BE2C (cell line): ENCODE results near the gene CYP8B1.
"Not testable (repeated sequence)": the region's sequence is repeated elsewhere in the genome, so short reads cannot be mapped to it uniquely, and the experiment has no call there.

Experiments used
- DNase-seq: peaks from one replicate; pipeline ENCODE4 v3.0.0-alpha.2; 2020
- H3K27me3 ChIP-seq: fragments of 250-450 bp; sonication (Bioruptor Pico); 2 replicates; pipeline ENCODE4 v1.5.1; 2020; ENCODE audit warnings: mild to moderate bottlenecking
- H3K36me3 ChIP-seq: fragments of 250-450 bp; sonication (Bioruptor Pico); 2 replicates; pipeline ENCODE4 v1.5.1; 2020; ENCODE audit warnings: mild to moderate bottlenecking
- H3K4me1 ChIP-seq: fragments of 250-450 bp; sonication (Bioruptor Pico); 2 replicates; pipeline ENCODE4 v1.5.1; 2020
- H3K4me3 ChIP-seq: 2 replicates; pipeline ENCODE4 v1.5.1; 2011; ENCODE audit warnings: low read depth, low read length
- H3K9me3 ChIP-seq: fragments of 250-450 bp; sonication (Bioruptor Pico); 2 replicates; pipeline ENCODE4 v1.5.1; 2020
- CTCF ChIP-seq: IDR thresholded peaks from 2 replicates; pipeline ENCODE4 v1.5.1; 2012; ENCODE audit warnings: mild to moderate bottlenecking, low read depth, low read length

The CYP8B1 gene

GRCh38 chr3:42892169-42892568 is 16.5 kb upstream of the CYP8B1 start:
- no peak for TF ChIP-seq CTCF
- Histone ChIP-seq H3K9me3 (no peaks in the 10 kb centered on the region), H3K36me3 (no peaks in the 10 kb centered on the region), H3K27me3 (no peaks in the 10 kb centered on the region), H3K4me3 (no peak overlapping the region), H3K4me1 (no peaks in the 10 kb centered on the region)
- no peak for DNase-seq

GRCh38 chr3:42891042-42891441 is 15.4 kb upstream of the CYP8B1 start:
- Histone ChIP-seq H3K4me3 (no peak overlapping the region), H3K9me3 (no peaks in the 10 kb centered on the region), H3K4me1 (no peaks in the 10 kb centered on the region), H3K27me3 (no peaks in the 10 kb centered on the region), H3K36me3 (no peaks in the 10 kb centered on the region)
- TF ChIP-seq CTCF, result no peak
- no peak for DNase-seq

- H3K4me1 ChIP-seq, result no peaks in the 10 kb centered on the region
- TF ChIP-seq CTCF, result no peak
- DNase-seq, result no peak
- no peak overlapping the region for H3K4me3 ChIP-seq
- H3K36me3 ChIP-seq, result no peaks in the 10 kb centered on the region
- H3K9me3 ChIP-seq, result no peaks in the 10 kb centered on the region
- no peaks in the 10 kb centered on the region for H3K27me3 ChIP-seq
These were observed 11.4 kb upstream of the CYP8B1 start for GRCh38 chr3:42887084-42887483.

- Histone ChIP-seq H3K4me1 (no peaks in the 10 kb centered on the region), H3K36me3 (no peaks in the 10 kb centered on the region), H3K27me3 (no peaks in the 10 kb centered on the region), H3K9me3 (no peaks in the 10 kb centered on the region), H3K4me3 (no peak overlapping the region)
- TF ChIP-seq CTCF, result no peak
- no peak for DNase-seq
These were observed 10.7 kb upstream of the CYP8B1 start for GRCh38 chr3:42886294-42886822.

GRCh38 chr3:42884324-42884723 is 8.6 kb upstream of the CYP8B1 start:
- TF ChIP-seq CTCF, result no peak
- Histone ChIP-seq H3K27me3 (no peaks in the 10 kb centered on the region), H3K9me3 (no peaks in the 10 kb centered on the region), H3K4me3 (no peak overlapping the region), H3K36me3 (no peaks in the 10 kb centered on the region), H3K4me1 (no peaks in the 10 kb centered on the region)
- no peak for DNase-seq

- H3K27me3 ChIP-seq, H3K4me1 ChIP-seq, H3K9me3 ChIP-seq, DNase-seq, H3K4me3 ChIP-seq, H3K36me3 ChIP-seq: not testable (repeated sequence)
These were observed 7.7 kb upstream of the CYP8B1 start for GRCh38 chr3:42883251-42883930.
